ENCODE results near the gene ATRIP. TPM values are rescaled to one million over a fixed set of nuclear protein-coding genes. Genes with fewer than 3 reads are reported as not detected.
A peak's percentile ranks its signal among the peaks of the same experiment; 100 is the strongest.

Gene ATRIP
- total RNA-seq, 1 donor from 2014 or later: 6.3 TPM

DNA sequence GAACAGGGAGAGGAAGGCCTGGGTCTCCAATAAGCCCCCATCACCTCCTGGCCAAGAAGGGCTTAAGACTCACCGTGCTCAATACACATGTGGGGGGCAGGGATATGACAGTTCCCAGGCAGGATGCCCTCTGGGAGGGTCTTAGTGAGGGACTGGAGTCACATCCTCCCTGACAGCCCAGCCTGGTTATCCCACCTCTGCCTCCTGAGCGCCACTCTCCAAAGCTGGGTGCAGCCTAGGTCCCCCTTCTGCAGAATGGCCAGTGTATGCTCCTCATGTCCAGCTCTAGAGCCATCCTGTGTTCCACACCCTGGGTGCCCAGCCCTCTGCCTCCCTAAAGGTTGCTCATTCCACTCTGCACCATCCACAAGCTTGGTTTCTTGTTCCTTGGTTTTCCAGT, 58.6 kb downstream of the ATRIP start:
- ATAC-seq: no peak

DNA sequence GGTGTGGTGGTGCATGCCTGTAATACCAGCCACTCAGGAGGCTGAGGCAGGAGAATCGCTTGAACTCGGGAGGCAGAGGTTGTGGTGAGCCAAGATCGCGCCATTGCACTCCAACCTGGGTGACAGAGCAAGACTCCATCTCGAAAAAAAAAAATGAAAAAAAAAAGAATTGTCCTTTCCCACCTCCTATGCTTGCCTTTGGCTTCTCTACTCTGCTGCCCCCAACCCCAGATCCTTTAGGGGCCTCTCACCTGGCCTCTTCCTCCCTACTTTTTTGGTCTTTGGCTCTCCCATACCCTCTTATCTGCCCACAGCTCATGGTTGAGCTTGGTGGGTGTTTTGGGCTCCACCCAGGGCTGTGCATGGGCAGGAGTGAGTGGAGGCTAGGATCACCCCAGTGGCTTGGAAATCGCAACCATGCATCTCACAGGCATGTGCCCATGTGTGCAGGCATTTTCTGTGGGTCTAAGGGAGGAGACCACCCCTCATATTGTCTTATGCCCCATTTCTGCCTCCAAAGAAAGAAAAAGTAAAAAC, 59.5 kb downstream of the ATRIP start:
- no peak for ATAC-seq

DNA sequence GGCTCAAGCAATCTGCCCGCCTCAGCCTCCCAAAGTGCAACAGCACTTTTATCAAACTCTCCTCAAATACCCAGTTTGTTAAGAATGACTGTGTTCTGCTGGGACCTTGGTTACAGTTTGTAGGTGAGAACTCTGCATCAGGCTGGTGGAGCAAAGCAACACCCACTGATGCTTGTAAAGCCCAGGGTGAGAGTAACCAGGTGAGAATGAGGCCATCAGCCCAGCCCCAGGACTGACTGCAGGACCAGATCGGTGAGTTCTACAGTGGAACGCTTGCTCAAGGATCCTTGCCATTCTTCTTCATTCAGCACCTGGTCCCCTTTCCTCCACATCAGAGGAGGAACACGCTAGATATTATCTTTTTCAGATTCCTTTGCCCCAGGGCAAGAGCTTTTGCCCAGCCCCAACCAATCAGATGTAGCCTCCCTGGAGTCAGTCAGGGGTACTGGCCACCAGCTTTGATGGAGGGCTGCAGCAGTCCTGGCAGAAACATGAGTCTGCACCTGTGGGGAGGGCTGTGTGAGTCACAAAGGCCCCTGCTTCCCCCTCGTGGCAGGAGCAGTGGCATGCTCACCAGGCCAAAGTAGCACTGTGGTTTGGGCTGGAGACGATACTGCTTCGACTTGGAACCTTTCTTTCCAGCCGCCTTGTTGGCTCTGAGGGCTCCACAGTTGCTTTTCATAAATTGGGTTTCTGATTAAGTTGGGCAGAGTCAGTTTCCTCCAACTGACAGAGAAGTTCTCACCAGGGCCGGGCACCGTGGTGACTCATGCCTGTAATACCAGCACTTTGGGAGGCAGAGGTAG, 60.9 kb downstream of the ATRIP start:
- ATAC-seq: peak; percentile 77

DNA sequence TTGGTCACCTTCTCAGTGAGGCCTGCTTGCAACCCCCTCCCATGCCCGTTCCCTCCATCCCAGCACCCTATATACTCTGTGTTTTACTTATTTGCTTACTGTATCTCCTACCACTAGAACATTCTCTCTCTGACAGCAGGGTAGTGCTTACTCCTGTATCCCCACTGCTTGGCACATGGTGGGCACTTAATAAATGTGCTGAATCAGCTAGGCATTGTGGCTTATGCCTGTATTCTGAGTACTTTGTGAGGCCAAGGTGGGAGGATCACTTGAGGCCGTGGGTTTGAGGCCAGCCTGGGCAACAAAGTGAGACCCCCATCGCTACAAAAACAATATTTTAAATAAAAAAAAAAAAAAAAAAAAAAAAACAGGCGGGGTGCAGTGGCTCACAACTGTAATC, 65.0 kb downstream of the ATRIP start:
- ATAC-seq: no peak

DNA sequence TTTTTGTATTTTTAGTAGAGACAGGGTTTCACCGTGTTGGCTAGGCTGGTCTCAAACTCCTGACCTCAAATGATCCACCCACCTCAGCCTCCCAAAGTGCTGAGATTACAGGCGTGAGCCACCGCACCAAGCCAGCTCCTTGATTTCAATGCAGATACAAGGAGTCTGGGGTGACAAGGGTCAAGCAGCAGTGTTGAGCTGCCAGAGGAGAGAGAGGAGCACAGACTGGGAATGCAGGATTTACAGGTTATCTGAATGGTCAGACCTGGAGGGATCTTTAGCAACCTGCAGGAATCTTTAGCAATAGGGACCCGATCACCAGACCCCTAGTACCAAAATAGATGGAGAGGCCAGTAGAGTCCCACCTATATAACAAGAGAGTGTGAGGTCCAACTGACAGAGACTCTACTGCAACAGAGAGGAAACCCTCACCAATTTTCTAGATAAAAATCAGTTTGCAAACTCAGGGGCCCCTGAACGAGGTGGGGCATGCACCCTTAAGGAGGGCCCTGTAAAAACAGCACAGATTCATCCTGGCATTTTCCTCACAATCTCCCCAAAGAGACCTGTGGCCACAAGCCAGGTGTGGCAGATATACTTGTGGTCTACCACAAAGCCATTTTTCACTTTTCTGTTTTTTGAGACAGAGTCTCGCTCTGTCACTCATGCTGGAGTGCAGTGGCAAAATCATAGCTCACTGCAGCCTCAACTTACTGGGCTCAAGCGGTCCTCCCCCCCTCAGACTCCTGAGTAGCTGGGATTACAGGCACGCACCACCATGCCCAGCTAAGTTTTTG, 68.1 kb downstream of the ATRIP start:
- no peak for ATAC-seq

Other genes with a start within 250 kb of the ATRIP start
- gene CAMP, start 223.2 kb upstream of the ATRIP start, total RNA-seq: not detected
- 6.9 TPM for gene ZNF589, start 205.6 kb upstream of the ATRIP start, total RNA-seq
- gene NME6, start 145.4 kb upstream of the ATRIP start, total RNA-seq: 17.0 TPM
- 1.6 TPM for gene SPINK8, start 113.1 kb upstream of the ATRIP start, total RNA-seq
- gene FBXW12, start 74.5 kb upstream of the ATRIP start, total RNA-seq: not detected
- 62.0 TPM for gene PLXNB1, start 16.7 kb upstream of the ATRIP start, total RNA-seq
- 15.3 TPM for gene CCDC51, start 6.6 kb upstream of the ATRIP start, total RNA-seq
- 244 TPM for gene TMA7, start 6.5 kb upstream of the ATRIP start, total RNA-seq
- gene SHISA5, start 57.4 kb downstream of the ATRIP start, total RNA-seq: 210 TPM
- 8.3 TPM for gene PFKFB4, start 110.1 kb downstream of the ATRIP start, total RNA-seq
- 2.2 TPM for gene UCN2, start 117.0 kb downstream of the ATRIP start, total RNA-seq
- gene COL7A1, start 148.6 kb downstream of the ATRIP start, total RNA-seq: 86.4 TPM
- gene UQCRC1, start 162.9 kb downstream of the ATRIP start, total RNA-seq: 258 TPM
- gene TMEM89, start 175.0 kb downstream of the ATRIP start, total RNA-seq: not detected
- gene SLC26A6, start 188.7 kb downstream of the ATRIP start, total RNA-seq: 7.9 TPM
- 0.88 TPM for gene CELSR3, start 216.1 kb downstream of the ATRIP start, total RNA-seq
- 12.6 TPM for gene NCKIPSD, start 239.2 kb downstream of the ATRIP start, total RNA-seq